Mammary epithelial cell (primary cell): ENCODE data around the gene WDR59.

Source experiments
- EZH2 ChIP-seq: IDR thresholded peaks from 2 replicates; pipeline ENCODE4 v1.6.1; 2012; ENCODE audit warnings: low read length, inconsistent platforms, borderline replicate concordance
- TF ChIP-seq, protein P1 (sequence below), 2 donors: IDR thresholded peaks in 1 of 2; conservative IDR thresholded peaks in 1 of 2; 2 replicates each; pipeline ENCODE4 v1.5.1; 2011 to 2012; ENCODE audit warnings: inconsistent platforms in 2 of 2, low read length in 2 of 2, mild to moderate bottlenecking in 2 of 2, control low read depth in 1 of 2, low read depth in 1 of 2; ENCODE audit not compliant: insufficient read depth in 1 of 2; ENCODE audit errors: extremely low read depth in 1 of 2

DNA sequence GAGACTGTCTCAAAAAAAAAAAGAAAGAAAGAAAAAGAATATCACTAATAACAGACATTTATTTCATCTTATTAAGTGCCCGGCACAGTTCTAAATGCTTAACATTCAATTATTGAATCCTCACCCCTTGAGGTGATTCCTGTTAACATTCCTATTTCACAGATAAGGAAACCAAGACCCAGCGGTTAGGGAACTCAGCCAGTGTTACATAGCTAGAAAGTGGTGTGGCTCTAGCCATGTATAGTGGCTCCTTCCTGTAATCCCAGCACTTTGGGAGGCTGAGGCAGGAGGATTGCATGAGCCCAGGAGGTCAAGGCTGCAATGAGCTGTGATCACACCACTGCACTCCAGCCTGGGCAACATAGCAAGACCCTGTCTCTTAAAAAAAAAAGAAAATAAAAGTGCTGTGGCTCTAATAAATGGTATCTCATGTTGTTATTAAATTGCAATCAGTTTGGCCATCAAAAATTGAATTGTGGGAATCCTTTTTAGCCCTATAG, 42.0 kb upstream of the WDR59 start:
- TF ChIP-seq EZH2 = no peak
- TF ChIP-seq, protein P1, sequence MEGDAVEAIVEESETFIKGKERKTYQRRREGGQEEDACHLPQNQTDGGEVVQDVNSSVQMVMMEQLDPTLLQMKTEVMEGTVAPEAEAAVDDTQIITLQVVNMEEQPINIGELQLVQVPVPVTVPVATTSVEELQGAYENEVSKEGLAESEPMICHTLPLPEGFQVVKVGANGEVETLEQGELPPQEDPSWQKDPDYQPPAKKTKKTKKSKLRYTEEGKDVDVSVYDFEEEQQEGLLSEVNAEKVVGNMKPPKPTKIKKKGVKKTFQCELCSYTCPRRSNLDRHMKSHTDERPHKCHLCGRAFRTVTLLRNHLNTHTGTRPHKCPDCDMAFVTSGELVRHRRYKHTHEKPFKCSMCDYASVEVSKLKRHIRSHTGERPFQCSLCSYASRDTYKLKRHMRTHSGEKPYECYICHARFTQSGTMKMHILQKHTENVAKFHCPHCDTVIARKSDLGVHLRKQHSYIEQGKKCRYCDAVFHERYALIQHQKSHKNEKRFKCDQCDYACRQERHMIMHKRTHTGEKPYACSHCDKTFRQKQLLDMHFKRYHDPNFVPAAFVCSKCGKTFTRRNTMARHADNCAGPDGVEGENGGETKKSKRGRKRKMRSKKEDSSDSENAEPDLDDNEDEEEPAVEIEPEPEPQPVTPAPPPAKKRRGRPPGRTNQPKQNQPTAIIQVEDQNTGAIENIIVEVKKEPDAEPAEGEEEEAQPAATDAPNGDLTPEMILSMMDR (conservative IDR thresholded peaks at IDR 0.05 in 1 of 2, IDR thresholded peaks at IDR 0.05 in 1 of 2; ENCODE audit: extremely low read depth in 1 of 2, insufficient read depth in 1 of 2, low read depth in 1 of 2, low read length in 2 of 2) = no peak
